AG04450 (cell line): ENCODE measurements around the gene GPRC5C. TPM values are rescaled to one million over a fixed set of nuclear protein-coding genes. Genes with fewer than 3 reads are reported as not detected.

ENCODE experiments used
- CTCF ChIA-PET: fragments of 300-600, 350-600 bp; formaldehyde crosslinking; extraction: SDS; loops from one replicate; lab custom pipeline; 2022; ENCODE audit warnings: antibody characterized with exemption, inconsistent platforms; lab: Charles Lee
- POLR2A ChIA-PET: fragments of 350-600 bp; formaldehyde crosslinking; extraction: SDS; loops from one replicate; lab custom pipeline; 2021; ENCODE audit warnings: antibody characterized with exemption, inconsistent platforms; lab: Yijun Ruan, JAX
- DNase-seq: peaks from one replicate; pipeline ENCODE4 v3.0.0-alpha.2; 2011; ENCODE audit warnings: low read depth, low spot score
- H3K27ac ChIP-seq: one replicate; pipeline ENCODE4 v1.5.1; 2012; ENCODE audit warnings: low read depth, low read length, control low read depth
- H3K27me3 ChIP-seq: one replicate; pipeline ENCODE4 v1.6.0; 2012; ENCODE audit warnings: low read length; ENCODE audit not compliant: control insufficient read depth, insufficient read depth
- H3K4me3 ChIP-seq: 2 replicates; pipeline ENCODE4 v1.5.1; 2011; ENCODE audit warnings: mild to moderate bottlenecking, low read depth, low read length, control low read depth
- H3K9me3 ChIP-seq: 2 replicates; pipeline ENCODE4 v1.5.1; 2012; ENCODE audit warnings: low read length; ENCODE audit not compliant: control insufficient read depth, insufficient read depth
- CTCF ChIP-seq: IDR thresholded peaks from 2 replicates; pipeline ENCODE4 v1.5.1; 2011; ENCODE audit warnings: low read depth, low read length, control low read depth, inconsistent platforms
- polyA plus RNA-seq: library from polyadenylated mRNA; depleted of rRNA; stranded (reverse); fragments of >200 nt; gene quantifications from 2 replicates; pipeline ENCODE4 v1.2.3, GENCODE V29; 2011

Gene GPRC5C
- polyA plus RNA-seq, 1 experiment, result 0.14 TPM

- no peak for DNase-seq
- no peak for TF ChIP-seq CTCF
- POLR2A ChIA-PET, result no interaction called here
- H3K4me3 ChIP-seq, result no peak overlapping the region
- H3K9me3 ChIP-seq, result peaks cover 3% of the 10 kb centered on the region; the same call in 1 of the 2 replicates
- no peak overlapping the region for H3K27ac ChIP-seq
- CTCF ChIA-PET, result interaction anchor here (0.6 to 6.1 kb wide), 3 partner anchors 74 to 253 kb away, joined by 3 to 94 read pairs (median 10); no protein-coding TSS in a partner anchor
- no peaks in the 10 kb centered on the region for H3K27me3 ChIP-seq
Measured at GRCh38 chr17:74453665-74454196, 21.8 kb downstream of the GPRC5C start.

GRCh38 chr17:74454197-74455024 lies 22.5 kb downstream of the GPRC5C start:
- Histone ChIP-seq H3K27me3 (no peaks in the 10 kb centered on the region), H3K4me3 (0 out of 2 replicates have a peak overlapping the region, but pooled peaks have one; percentile 29), H3K9me3 (peaks cover 3% of the 10 kb centered on the region; the same call in 1 of the 2 replicates), H3K27ac (no peak overlapping the region)
- ChIA-PET POLR2A (no interaction called here), CTCF (interaction anchor here (0.6 to 6.1 kb wide), 5 partner anchors 68 to 254 kb away, joined by 3 to 94 read pairs (median 6); partner anchors contain the start of gene GPR142)
- DNase-seq, result peak; percentile 4
- no peak for TF ChIP-seq CTCF

GRCh38 chr17:74455025-74455545 lies 23.2 kb downstream of the GPRC5C start:
- POLR2A ChIA-PET, result no interaction called here
- Histone ChIP-seq H3K4me3 (no peak overlapping the region), H3K27me3 (no peaks in the 10 kb centered on the region), H3K27ac (no peak overlapping the region), H3K9me3 (peaks cover 3% of the 10 kb centered on the region; the same call in 1 of the 2 replicates)
- no peak for DNase-seq
- CTCF ChIA-PET, result interaction anchor here (0.7 to 6.1 kb wide), 7 partner anchors 17 to 255 kb away, joined by 3 to 94 read pairs (median 6); partner anchors contain the start of gene GPR142
- TF ChIP-seq CTCF, result no peak

- no peaks in the 10 kb centered on the region for H3K27me3 ChIP-seq
- no peak overlapping the region for H3K27ac ChIP-seq
- TF ChIP-seq CTCF, result no peak
- no peak for DNase-seq
- CTCF ChIA-PET, result interaction anchor here (1.0 to 6.1 kb wide), 6 partner anchors 18 to 236 kb away, joined by 3 to 94 read pairs (median 6); partner anchors contain the start of gene GPR142
- no peak overlapping the region for H3K4me3 ChIP-seq
- POLR2A ChIA-PET, result interaction anchor here (0.7 kb wide), 1 partner anchor 111 kb away, joined by 6 read pairs; no protein-coding TSS in a partner anchor
- peaks cover 3% of the 10 kb centered on the region; the same call in 1 of the 2 replicates for H3K9me3 ChIP-seq
Measured at GRCh38 chr17:74455821-74456220, 23.9 kb downstream of the GPRC5C start.
